ENCODE data around the gene INTS15.

The INTS15 gene

GRCh38 chr7:6558837-6559236 lies 31.0 kb upstream of the INTS15 start:
- Histone ChIP-seq H3K4me1 (ENCODE audit: control insufficient read depth in 1 of 2, insufficient read depth in 2 of 2, low read length in 2 of 2) (no peaks in the 10 kb centered on the region), H3K36me3 (ENCODE audit: control insufficient read depth in 1 of 2, insufficient read depth in 2 of 2, low read length in 2 of 2) (no peaks in the 10 kb centered on the region), H3K9ac (ENCODE audit: low read depth in 1 of 2, low read length in 2 of 2) (no peak overlapping the region), H3K27me3 (ENCODE audit: control insufficient read depth in 1 of 2, insufficient read depth in 2 of 2, low read length in 2 of 2) (no peaks in the 10 kb centered on the region), H3K9me3 (ENCODE audit: control insufficient read depth in 1 of 2, low read length in 2 of 2) (no peaks in the 10 kb centered on the region), H3K4me3 (ENCODE audit: low read depth in 1 of 2, low read length in 2 of 2) (no peak overlapping the region), H3K27ac (ENCODE audit: low read depth, low read length) (no peak overlapping the region)

DNA sequence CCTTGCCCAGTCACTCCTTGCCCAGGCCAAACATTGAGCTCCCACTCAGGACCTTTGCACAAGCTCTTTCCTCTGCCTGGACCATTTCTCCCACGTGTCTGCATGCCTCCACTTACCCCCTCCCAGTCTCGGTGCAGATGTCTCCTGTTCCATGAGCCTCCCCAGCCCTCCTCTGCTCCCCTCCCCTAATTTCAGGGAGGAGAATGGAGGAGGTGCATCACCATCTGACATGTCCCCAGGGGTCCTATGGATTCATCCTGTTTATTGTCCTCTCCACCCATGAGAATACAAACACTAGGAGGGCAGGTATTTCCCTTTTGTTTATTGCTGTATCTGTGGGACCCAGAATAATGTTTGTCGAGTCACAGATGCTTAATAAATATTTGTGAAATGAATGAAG lies 29.9 kb upstream of the INTS15 start:
- Histone ChIP-seq H3K27ac (ENCODE audit: low read depth, low read length) (no peak overlapping the region), H3K9ac (ENCODE audit: low read depth in 1 of 2, low read length in 2 of 2) (no peak overlapping the region), H3K4me3 (ENCODE audit: low read depth in 1 of 2, low read length in 2 of 2) (no peak overlapping the region)

DNA sequence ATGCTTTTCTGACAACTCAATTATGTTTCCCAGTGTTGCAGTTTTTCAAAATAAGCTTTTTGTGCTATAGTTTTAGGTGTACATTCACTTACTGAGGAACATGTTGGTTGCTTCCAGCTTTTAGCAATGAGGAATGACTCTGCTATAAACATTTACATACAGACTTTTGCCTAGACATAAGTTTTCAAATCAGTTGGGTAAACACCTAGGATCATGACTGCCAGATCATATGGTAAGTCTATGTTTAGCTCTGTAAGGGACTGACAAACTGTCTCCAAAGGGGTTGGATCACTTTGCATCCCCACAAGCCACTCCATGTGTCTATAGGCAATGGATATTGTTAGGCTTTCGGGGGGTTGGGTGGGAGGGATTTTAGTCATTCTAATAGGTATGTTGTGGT lies 27.7 kb upstream of the INTS15 start:
- Histone ChIP-seq H3K36me3 (ENCODE audit: control insufficient read depth in 1 of 2, insufficient read depth in 2 of 2, low read length in 2 of 2) (no peaks in the 10 kb centered on the region), H3K9me3 (ENCODE audit: control insufficient read depth in 1 of 2, low read length in 2 of 2) (no peaks in the 10 kb centered on the region), H3K9ac (ENCODE audit: low read depth in 1 of 2, low read length in 2 of 2) (no peak overlapping the region), H3K4me1 (ENCODE audit: control insufficient read depth in 1 of 2, insufficient read depth in 2 of 2, low read length in 2 of 2) (no peaks in the 10 kb centered on the region), H3K27me3 (ENCODE audit: control insufficient read depth in 1 of 2, insufficient read depth in 2 of 2, low read length in 2 of 2) (no peaks in the 10 kb centered on the region), H3K27ac (ENCODE audit: low read depth, low read length) (no peak overlapping the region), H3K4me3 (ENCODE audit: low read depth in 1 of 2, low read length in 2 of 2) (no peak overlapping the region)

More for the DNA sequence above, 29.9 kb upstream of the INTS15 start:
- Histone ChIP-seq H3K36me3 (ENCODE audit: control insufficient read depth in 1 of 2, insufficient read depth in 2 of 2, low read length in 2 of 2) (no peaks in the 10 kb centered on the region), H3K27me3 (ENCODE audit: control insufficient read depth in 1 of 2, insufficient read depth in 2 of 2, low read length in 2 of 2) (no peaks in the 10 kb centered on the region), H3K9me3 (ENCODE audit: control insufficient read depth in 1 of 2, low read length in 2 of 2) (no peaks in the 10 kb centered on the region), H3K4me1 (ENCODE audit: control insufficient read depth in 1 of 2, insufficient read depth in 2 of 2, low read length in 2 of 2) (no peaks in the 10 kb centered on the region)

- no peaks in the 10 kb centered on the region for H3K36me3 ChIP-seq (ENCODE audit: control insufficient read depth in 1 of 2, insufficient read depth in 2 of 2, low read length in 2 of 2)
- no peaks in the 10 kb centered on the region for H3K27me3 ChIP-seq (ENCODE audit: control insufficient read depth in 1 of 2, insufficient read depth in 2 of 2, low read length in 2 of 2)
- no peak overlapping the region for H3K27ac ChIP-seq (ENCODE audit: low read depth, low read length)
- no peak overlapping the region for H3K9ac ChIP-seq (ENCODE audit: low read depth in 1 of 2, low read length in 2 of 2)
- H3K4me1 ChIP-seq (ENCODE audit: control insufficient read depth in 1 of 2, insufficient read depth in 2 of 2, low read length in 2 of 2): no peaks in the 10 kb centered on the region
- H3K9me3 ChIP-seq (ENCODE audit: control insufficient read depth in 1 of 2, low read length in 2 of 2): no peaks in the 10 kb centered on the region
- H3K4me3 ChIP-seq (ENCODE audit: low read depth in 1 of 2, low read length in 2 of 2): no peak overlapping the region
These were observed 25.7 kb upstream of the INTS15 start for GRCh38 chr7:6563936-6564770.

DNA sequence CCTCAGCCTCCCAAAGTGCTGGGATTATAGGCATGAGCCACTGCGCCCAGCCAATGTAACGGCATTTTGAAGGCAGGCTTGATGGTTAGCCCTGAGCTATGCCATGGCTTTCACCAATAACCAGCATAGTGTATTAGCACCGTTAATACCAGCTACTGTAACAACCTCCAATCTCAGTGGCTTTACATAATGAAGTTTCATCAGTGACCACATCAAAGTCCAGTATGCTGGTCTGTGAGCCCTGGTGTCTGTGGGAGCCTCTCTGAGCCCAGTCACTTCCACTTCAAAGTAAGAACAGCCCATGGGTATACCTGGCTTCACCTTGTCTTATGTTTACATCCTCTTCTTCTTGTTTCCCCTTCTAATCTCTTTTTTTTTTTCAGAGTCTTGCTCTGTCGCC lies 24.2 kb upstream of the INTS15 start:
- Histone ChIP-seq H3K27ac (ENCODE audit: low read depth, low read length) (no peak overlapping the region), H3K9ac (ENCODE audit: low read depth in 1 of 2, low read length in 2 of 2) (no peak overlapping the region), H3K4me1 (ENCODE audit: control insufficient read depth in 1 of 2, insufficient read depth in 2 of 2, low read length in 2 of 2) (no peaks in the 10 kb centered on the region), H3K36me3 (ENCODE audit: control insufficient read depth in 1 of 2, insufficient read depth in 2 of 2, low read length in 2 of 2) (no peaks in the 10 kb centered on the region), H3K27me3 (ENCODE audit: control insufficient read depth in 1 of 2, insufficient read depth in 2 of 2, low read length in 2 of 2) (no peaks in the 10 kb centered on the region), H3K4me3 (ENCODE audit: low read depth in 1 of 2, low read length in 2 of 2) (no peak overlapping the region), H3K9me3 (ENCODE audit: control insufficient read depth in 1 of 2, low read length in 2 of 2) (no peaks in the 10 kb centered on the region)

DNA sequence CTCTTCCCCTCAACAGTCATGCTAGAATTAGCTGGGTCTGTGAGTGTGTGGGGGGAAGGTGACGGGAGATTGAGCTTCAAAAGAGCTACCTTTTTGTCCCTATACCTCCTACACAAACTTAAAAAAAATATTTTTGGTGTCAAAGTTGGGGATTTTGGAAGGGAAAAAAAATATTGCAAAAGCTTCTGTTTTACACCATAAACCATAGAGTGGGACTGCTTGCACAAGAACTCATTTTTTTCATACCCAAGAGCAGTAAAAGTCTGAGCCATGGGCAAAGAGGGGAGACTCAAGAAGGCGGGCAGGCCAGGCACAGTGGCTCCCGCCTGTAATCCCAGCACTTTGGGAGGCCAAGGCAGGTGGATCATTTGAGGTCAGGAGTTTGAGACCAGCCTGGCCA lies 21.9 kb upstream of the INTS15 start:
- H3K27me3 ChIP-seq (ENCODE audit: control insufficient read depth in 1 of 2, insufficient read depth in 2 of 2, low read length in 2 of 2): no peaks in the 10 kb centered on the region
- no peak overlapping the region for H3K4me3 ChIP-seq (ENCODE audit: low read depth in 1 of 2, low read length in 2 of 2)
- H3K36me3 ChIP-seq (ENCODE audit: control insufficient read depth in 1 of 2, insufficient read depth in 2 of 2, low read length in 2 of 2): no peaks in the 10 kb centered on the region
- H3K27ac ChIP-seq (ENCODE audit: low read depth, low read length): no peak overlapping the region
- H3K9me3 ChIP-seq (ENCODE audit: control insufficient read depth in 1 of 2, low read length in 2 of 2): no peaks in the 10 kb centered on the region
- no peak overlapping the region for H3K9ac ChIP-seq (ENCODE audit: low read depth in 1 of 2, low read length in 2 of 2)
- H3K4me1 ChIP-seq (ENCODE audit: control insufficient read depth in 1 of 2, insufficient read depth in 2 of 2, low read length in 2 of 2): no peaks in the 10 kb centered on the region

- peaks cover 0 to under 1% of the 10 kb centered on the region in 2 donors for H3K4me1 ChIP-seq (ENCODE audit: control insufficient read depth in 1 of 2, insufficient read depth in 2 of 2, low read length in 2 of 2)
- no peak overlapping the region for H3K9ac ChIP-seq (ENCODE audit: low read depth in 1 of 2, low read length in 2 of 2)
- no peak overlapping the region for H3K27ac ChIP-seq (ENCODE audit: low read depth, low read length)
- no peaks in the 10 kb centered on the region for H3K36me3 ChIP-seq (ENCODE audit: control insufficient read depth in 1 of 2, insufficient read depth in 2 of 2, low read length in 2 of 2)
- no peaks in the 10 kb centered on the region for H3K27me3 ChIP-seq (ENCODE audit: control insufficient read depth in 1 of 2, insufficient read depth in 2 of 2, low read length in 2 of 2)
- H3K9me3 ChIP-seq (ENCODE audit: control insufficient read depth in 1 of 2, low read length in 2 of 2): no peaks in the 10 kb centered on the region
- no peak overlapping the region for H3K4me3 ChIP-seq (ENCODE audit: low read depth in 1 of 2, low read length in 2 of 2)
These were observed 18.6 kb upstream of the INTS15 start for GRCh38 chr7:6571160-6571779.

DNA sequence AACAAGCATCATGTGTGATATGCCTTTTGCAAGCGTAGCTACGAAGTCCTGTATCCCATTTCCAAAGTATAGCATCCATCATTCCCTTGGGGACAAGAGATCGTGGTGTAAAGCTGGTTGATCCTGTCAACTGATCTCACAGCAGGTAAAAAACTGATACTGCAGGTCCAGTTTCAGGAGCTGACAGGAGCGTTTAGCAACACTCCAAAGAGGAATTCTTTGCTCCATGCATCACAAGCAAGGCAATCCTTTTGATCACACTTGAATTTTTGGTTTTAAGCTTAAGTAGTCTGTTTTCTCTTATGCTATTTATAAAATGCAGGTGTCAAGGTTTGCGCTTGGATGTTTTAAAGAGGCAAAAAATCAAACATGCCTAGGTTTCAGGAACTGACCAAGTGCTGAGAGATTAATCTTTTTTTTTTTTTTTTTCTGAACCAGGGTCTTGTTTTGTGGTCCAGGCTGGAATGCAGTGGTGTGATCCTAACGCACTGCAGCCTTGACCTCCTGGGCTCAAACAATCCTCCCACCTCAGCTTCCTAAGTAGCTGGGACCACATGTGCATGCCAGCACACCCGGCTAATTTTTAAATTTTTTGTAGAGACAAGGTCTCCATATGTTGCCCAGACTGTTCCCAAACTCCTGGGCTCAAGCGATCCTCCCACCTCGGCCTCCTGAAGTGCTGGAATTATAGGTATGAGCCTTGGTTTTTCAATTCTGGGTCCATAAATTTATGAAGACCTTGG lies 14.4 kb upstream of the INTS15 start:
- Histone ChIP-seq H3K4me1 (ENCODE audit: control insufficient read depth in 1 of 2, insufficient read depth in 2 of 2, low read length in 2 of 2) (peaks cover 0 to 6% of the 10 kb centered on the region in 2 donors), H3K27me3 (ENCODE audit: control insufficient read depth in 1 of 2, insufficient read depth in 2 of 2, low read length in 2 of 2) (no peaks in the 10 kb centered on the region), H3K36me3 (ENCODE audit: control insufficient read depth in 1 of 2, insufficient read depth in 2 of 2, low read length in 2 of 2) (peaks cover 0 to 4% of the 10 kb centered on the region in 2 donors), H3K4me3 (ENCODE audit: low read depth in 1 of 2, low read length in 2 of 2) (no peak overlapping the region), H3K9ac (ENCODE audit: low read depth in 1 of 2, low read length in 2 of 2) (no peak overlapping the region), H3K9me3 (ENCODE audit: control insufficient read depth in 1 of 2, low read length in 2 of 2) (no peaks in the 10 kb centered on the region), H3K27ac (ENCODE audit: low read depth, low read length) (no peak overlapping the region)

- Histone ChIP-seq H3K9ac (ENCODE audit: low read depth in 1 of 2, low read length in 2 of 2) (no peak overlapping the region), H3K4me1 (ENCODE audit: control insufficient read depth in 1 of 2, insufficient read depth in 2 of 2, low read length in 2 of 2) (peaks cover 0 to 6% of the 10 kb centered on the region in 2 donors), H3K36me3 (ENCODE audit: control insufficient read depth in 1 of 2, insufficient read depth in 2 of 2, low read length in 2 of 2) (peaks cover 0 to 11% of the 10 kb centered on the region in 2 donors), H3K27ac (ENCODE audit: low read depth, low read length) (no peak overlapping the region), H3K27me3 (ENCODE audit: control insufficient read depth in 1 of 2, insufficient read depth in 2 of 2, low read length in 2 of 2) (no peaks in the 10 kb centered on the region), H3K9me3 (ENCODE audit: control insufficient read depth in 1 of 2, low read length in 2 of 2) (no peaks in the 10 kb centered on the region), H3K4me3 (ENCODE audit: low read depth in 1 of 2, low read length in 2 of 2) (peak overlapping the region in 1 of 2 donors; percentile 80)
These were observed 13.6 kb upstream of the INTS15 start for GRCh38 chr7:6576024-6576866.

All from duodenal mucosa (tissue), 2 donors.